Fibroblast of upper back skin (primary cell): ENCODE data around the gene EVPLL.
"Not testable (repeated sequence)": the region's sequence is repeated elsewhere in the genome, so short reads cannot be mapped to it uniquely, and the experiment has no call there.

Experiments used
- DNase-seq: peaks from one replicate; pipeline ENCODE4 v3.0.0-alpha.2; 2013

EVPLL gene

DNA sequence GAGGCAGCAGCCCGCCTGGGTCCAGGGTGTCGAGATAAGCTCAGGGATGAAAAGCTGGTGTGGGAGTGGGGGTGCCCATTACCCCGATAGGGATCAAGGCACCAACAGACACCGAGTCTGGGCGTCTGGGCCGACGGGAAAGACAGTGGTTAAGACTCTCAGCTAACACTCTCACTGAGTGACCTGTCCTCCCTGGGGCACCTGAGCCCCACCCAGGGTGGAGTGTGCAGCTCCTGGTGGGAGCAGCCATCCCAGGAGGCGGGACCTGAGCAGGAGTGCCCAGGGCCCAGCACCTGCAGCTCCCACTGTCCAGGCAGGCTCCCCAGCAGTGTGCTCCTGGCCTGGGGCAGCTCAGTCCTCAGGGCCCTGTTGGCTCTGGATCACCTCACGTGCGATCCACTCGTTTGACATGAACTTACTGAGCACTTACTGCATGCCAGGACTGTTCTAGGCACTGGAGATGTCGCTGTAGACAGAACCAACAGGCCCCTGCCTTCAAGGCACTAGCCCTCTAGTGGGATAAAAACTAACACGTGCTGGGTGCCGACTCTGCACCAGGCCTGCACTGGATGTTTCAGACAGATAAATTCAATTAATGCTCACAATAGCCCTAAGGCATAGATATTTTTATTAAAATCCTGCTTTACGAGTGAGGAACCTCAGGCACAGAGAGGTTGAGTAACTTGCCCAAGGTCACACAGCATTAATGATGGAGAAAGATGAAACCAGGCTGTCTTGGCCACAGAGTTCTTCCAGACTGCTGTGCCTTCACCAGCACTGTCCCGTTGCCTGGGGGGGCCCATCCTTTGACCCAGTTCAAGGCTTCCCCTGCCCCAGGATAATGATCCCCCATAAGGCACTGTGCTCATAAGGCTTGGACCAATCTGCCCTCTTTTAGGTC lies 1.9 kb downstream of the EVPLL start:
- no peak for DNase-seq

DNA sequence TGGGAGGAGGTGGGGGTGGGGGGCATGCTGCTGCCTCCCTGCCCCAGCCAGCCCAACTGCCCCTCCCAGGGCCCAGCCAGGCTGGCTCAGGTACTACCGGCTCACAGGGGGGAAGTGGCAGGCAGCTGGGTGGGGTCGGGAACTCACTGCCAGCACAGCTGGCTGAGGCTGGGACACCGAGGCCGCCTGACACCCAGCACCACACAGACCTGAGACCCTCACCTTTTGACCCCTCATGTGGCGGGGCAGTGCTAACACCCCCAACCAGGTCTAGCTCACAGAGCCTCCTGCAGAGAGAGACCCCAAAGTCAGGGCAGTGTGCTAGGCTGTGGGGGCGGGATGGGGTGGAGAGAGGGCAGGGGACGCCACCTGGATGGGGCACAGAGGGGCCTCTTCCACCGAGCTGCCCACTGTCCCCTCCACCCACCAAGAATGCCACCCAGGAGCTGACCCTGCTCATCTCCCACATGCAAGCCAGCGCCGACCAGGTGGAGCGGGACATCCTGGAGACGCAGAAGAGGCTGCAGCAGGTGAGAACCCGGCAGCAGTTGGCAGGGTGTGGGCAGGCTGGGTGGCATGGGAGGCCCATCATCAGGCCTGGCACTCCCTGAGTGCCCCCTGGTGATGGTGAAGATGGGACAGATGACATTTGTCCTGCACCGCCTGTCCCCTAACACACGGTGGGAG lies 3.0 kb downstream of the EVPLL start:
- DNase-seq: no peak

DNA sequence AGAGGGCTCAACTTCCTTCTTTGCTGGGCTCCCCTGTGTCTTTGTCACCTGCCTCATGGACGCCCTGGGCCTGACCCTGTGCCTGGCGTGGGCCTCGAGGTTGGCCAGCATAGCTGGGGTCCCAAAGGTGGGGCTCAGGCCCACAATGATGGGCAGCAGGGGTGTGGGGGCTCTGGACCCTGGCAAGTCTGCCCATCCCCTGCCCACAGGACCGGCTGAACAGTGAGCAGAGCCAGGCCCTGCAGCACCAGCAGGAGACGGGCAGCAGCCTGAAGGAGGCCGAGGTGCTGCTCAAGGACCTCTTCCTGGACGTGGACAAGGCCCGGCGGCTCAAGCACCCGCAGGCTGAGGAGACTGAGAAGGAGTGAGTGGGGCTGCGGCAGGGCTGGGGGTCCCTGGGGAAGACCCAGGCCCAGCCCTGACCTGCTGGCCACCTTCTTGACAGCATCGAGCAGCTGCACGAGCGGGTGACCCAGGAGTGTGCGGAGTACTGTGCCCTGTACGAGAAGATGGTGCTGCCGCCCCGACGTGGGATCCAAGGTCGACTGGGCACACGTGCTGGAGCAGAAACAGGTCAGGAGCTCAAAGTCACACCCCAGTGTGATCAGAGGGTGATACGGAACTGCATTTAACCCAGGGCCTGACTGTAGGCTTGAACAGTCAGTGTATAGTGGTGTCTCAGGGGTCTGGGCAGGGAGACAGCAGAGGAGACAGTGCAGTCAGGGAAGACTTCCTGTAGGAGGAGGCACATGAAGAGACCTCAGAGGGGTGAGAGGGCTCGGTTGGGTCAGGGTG lies 3.8 kb downstream of the EVPLL start:
- no peak for DNase-seq

DNA sequence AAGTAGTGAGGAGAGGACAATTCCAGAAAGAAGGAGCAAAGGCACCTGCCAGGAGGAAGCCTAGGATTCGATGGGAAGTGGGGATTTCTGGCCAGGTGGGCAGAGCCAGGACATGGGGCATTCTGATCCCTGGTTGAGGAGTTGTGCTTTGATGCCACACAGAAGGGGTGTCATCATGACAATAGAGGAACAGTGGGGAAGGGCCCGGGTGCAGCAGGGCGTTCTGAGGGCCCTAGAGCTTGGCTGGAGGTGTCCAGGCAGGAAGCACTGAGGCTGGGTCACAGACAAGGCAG lies 4.3 kb downstream of the EVPLL start:
- no peak for DNase-seq

DNA sequence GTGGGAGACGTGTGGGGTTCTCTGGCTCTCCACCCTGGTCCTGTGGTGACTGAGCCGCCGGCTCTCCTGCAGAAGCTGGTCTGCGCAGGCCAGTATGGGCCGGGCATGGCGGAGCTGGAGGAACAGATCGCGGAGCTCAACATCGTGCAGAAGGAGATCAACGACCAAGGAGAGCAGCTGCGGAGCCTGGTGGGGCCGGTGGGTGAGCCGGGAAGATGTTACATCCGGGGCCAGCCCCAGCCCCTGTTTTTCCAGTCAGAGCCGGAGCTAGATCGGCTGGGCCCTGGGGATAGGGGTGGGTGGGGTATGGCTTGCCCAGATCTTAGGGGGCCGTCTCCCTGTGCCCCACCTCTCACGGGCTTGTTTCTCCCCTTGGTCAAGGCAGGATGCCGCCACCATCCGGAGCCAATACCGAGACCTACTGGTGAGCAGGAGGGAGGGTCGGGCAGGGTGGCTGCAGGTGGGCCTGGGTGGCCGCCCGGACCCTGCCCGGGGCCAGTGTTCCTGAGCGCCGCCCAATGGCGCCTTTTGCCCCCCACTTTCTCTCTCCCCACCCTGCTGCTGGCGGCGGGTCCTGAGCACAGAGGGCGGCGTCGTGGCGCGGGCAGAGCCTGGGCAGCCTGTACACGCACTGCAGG lies 5.0 kb downstream of the EVPLL start:
- DNase-seq: no peak

DNA sequence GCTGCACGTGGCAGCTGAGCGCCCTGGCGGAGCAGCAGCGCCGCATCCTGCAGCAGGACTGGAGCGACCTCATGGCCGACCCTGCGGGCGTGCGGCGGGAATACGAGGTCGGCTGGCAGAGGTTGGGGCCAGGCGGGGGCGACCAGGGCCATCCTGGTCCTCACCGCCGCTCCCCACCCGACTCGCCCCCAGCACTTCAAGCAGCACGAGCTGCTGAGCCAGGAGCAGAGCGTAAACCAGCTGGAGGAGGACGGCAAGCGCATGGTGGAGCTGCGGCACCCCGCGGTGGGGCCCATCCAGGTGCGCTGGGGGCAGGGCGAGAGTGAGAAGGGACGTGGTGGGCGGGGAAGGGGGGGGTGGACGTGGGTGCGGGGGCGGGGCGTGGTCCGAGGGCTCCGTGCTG lies 5.5 kb downstream of the EVPLL start:
- not testable (repeated sequence) for DNase-seq

DNA sequence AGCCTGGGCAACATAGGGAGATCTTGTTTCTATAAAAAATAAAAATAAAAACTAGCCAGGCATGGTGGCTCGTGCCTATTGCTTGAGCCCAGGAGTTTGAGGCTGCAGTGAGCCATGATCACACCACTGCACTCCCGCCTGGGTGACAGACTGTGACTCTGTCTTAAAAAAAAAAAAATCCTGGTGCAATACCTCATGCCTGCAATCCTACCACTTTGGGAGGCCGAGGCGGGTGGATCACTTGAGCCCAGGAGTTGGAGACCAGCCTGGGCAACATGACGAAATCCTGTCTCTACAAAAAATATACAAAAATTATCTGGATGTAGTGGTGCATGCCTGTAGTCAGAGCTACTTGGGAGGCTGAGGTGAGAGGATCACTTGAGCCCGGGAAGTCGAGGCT lies 6.7 kb downstream of the EVPLL start:
- DNase-seq: not testable (repeated sequence)

DNA sequence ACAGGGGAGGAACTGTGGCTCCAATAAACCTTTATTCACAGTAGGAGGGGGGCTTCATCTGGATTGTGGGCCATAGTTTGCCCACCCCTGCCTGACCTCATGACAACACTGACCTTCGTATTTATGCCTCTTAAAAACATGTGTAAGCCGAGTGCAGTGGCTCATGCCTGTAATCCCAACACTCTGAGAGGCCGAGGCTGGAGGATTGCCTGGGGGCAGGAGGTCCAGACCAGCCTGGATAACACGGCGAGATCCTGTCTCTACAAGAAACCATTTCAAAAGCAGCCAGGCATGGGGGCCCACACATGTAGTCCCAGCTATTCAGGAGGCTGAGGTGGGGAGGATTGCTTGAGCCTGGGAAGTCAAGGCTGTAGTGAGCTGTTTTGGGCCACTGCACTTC lies 10.0 kb downstream of the EVPLL start:
- DNase-seq: not testable (repeated sequence)

DNA sequence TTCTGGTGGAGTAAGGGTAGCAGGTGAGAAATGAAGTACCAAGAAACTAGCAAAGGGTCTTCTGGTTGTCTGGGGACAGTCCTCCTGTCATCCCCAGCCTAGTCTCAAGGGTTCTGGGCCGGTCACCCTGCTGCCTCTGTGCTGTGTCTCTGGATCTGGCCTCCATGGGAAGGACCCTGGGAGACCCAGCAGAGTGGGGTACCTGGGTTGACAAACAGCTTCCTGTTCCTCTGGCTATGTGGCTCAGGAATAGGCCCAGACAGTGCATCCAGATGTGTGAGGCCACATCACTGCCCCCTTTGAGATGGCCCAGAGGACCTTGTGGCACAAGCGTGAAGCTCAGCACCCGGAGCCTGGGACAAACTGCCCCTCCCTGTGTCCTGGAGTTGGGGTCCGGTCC lies 10.7 kb downstream of the EVPLL start:
- DNase-seq: not testable (repeated sequence)

DNA sequence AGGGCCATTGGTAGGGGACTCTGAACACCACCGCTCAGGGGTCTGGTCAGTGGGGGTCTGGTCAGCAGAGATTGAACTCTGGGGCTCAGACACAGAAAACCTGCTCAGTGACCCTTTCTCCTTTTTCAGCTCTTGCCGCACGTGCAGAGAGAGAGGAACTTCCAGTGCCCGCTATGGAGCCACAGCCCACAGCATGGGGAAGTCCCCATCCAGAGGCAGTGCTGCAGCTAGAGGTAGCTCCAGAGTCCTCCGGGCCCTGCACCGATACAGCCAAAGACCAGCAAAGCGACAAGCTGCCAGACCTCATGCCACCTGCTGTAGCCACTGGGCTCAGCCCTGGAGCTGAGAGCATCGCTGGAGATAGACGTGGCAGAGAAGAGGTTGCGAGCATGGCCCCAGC lies 11.2 kb downstream of the EVPLL start:
- DNase-seq: not testable (repeated sequence)

DNA sequence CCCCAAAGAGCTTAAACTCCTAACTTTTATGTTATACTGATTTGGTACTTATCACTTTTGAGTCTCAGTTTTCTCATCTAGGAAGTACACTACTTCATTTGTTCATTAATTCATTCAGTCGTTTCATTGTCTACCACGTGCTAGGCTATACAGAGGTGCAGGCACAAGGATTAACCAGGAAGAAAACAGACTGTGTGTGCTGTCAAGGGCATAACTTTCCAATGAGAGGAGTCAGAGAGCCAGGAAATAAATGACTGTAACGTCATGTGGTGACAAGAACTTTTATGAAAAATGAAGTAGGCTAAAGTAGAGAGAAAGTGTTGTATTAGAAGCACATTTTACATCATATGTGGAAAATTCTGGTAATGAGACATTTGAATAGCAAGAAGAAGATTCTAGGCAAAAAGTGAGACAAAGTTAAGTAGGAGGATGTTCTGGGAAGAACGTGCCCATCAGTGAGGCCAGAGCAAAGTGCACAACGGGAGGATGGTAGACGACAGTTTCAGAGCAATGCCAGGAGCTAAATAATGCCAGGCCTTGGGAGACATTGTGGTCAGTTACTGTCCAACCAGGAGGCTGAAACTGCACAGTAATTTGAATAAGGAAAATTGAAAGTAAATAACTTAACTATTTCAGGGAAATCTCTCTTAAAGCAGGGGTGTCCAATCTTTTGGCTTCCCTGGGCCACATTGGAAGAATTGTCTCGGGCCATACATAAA lies 24.5 kb downstream of the EVPLL start:
- not testable (repeated sequence) for DNase-seq

DNA sequence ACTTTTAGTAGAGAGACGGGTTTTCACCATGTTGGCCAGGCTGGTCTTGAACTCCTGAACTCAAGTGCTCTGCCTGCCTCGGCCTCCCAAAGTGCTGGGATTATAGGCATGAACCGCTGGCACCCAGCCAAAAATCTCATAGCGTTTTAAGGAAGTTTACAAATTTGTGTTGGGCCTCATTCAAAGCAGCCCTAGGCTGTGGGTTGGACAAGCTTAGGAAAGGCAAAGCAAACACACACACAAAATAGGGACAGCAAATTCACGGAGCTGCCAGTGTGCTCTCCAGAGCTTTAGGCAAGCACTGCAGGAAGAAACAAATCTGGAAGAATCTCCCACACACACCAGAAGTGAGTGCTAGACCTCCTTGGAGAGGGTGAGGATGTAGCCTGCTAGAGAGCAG lies 25.6 kb downstream of the EVPLL start:
- not testable (repeated sequence) for DNase-seq

DNA sequence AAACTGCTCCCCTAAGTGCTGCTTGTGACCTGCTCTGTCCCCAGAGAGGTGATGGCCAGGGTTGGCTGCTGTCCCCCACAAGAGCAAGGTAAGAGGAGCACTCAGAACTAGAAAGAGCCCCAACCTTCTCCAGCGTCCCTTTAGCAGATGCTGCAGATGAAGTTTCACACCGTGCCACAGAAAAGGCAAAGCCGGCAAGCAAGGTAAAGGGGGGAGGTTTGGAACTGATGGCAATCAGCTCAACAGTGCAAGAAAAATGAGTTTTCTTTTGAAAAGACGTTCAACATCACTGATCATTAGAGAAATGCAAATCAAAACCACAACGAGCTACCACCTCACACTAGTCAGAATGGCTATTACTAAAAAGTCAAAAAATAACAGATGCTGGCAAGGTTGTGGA lies 26.0 kb downstream of the EVPLL start:
- not testable (repeated sequence) for DNase-seq

DNA sequence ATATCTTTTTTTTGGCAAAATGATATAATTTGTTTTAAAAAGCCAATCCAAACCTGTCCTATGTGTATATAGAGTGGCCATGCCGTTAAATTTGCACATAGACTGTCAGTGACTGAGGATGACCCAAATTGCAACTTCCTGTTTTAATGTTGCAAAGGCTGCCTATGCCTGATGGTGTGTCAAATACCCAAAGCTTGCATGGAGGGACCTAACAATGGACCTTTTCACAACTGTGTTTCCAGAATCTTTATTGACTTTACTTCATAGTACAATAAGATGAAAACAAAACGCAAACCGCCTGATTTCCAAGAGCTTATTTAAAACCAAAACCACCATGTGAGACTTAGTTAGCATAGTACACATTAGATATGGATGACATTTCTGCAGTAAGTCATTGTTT lies 31.3 kb downstream of the EVPLL start:
- not testable (repeated sequence) for DNase-seq

DNA sequence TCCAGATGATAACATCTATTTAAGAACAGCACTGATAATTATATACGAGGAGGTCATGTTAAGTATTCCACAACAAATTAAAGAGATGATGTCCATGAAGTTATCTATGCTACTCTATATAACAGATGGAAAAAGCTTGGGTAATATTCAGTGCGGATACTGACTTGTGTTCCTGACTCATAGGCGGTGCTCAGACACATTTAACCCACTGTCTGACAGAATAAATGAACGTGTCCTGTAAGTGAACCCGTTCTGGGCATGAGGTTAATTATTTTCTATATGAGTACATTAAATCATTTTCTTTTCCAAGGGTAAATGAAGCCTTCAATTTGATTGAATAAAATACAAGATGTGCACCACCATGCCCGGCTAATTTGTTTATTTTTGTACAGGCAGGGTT lies 31.7 kb downstream of the EVPLL start:
- not testable (repeated sequence) for DNase-seq

DNA sequence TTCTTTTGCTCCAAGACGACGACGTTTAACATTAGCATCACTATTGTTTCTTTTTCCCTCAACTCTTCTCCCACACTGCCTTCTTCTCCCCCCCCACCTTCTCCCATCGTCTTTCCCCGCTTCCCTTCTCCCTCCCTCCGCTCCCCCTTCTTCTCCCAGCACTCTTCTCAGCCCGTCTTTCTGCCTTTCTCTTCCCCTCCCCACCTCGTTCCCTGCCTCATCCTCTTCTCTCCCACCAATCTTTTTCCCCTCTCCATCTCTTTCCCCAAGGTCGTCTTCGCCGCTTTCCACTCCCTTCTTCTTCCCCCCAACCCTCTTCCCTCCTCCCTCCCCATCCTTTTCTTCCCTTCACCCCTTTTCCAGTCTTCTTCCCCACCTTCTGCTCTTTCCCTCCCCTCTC lies 33.2 kb downstream of the EVPLL start:
- not testable (repeated sequence) for DNase-seq

DNA sequence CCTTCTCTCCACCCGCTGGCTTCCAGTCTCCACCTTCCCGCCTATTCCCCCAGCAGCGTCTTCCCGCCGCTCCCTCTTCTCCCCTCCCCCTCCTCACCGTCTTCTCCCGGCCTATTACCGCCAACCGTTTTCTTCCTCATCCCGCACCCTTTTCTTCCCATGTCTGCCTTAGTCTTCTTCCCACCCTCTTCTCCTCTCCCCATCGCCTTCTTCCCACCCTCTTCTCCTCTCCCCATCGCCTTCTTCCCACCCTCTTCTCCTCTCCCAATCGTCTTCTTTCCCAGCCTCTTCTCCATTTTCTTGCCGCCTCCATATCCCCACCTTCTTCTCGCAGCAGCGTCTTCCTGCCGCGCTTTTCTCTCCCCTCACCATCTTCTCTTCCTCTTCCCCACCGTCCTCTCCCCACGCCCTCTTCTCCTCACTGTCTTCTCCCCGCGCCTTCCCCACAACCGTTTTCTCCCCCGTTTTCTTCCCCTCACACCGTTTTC lies 33.8 kb downstream of the EVPLL start:
- DNase-seq: peak; percentile 51

DNA sequence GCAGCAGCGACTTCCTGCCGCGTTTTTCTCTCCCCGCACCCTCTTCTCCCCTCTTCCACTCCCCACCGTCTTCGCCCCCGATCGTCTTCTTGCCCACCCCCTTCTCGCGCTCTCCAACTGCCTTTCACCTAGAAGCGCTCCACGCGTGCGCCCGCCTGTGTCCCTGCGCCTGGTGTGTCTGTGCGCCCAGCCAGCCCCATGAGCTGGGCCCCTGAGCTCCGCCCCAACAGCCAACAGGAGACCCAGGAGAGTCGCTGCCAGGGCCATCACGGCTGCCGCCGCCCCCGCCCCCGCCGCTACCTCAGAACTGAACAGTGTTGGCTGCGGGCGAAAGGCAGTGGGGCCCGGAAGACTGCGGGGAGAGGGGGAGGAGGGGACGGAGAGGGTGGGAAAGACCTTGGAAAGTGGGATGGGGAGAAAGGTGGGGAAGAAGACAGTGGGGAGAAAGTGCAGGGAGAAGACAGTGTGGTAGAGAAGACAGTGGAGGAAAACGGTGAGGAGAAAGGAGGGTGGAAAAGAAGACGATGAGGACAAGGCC lies 34.5 kb downstream of the EVPLL start:
- not testable (repeated sequence) for DNase-seq

DNA sequence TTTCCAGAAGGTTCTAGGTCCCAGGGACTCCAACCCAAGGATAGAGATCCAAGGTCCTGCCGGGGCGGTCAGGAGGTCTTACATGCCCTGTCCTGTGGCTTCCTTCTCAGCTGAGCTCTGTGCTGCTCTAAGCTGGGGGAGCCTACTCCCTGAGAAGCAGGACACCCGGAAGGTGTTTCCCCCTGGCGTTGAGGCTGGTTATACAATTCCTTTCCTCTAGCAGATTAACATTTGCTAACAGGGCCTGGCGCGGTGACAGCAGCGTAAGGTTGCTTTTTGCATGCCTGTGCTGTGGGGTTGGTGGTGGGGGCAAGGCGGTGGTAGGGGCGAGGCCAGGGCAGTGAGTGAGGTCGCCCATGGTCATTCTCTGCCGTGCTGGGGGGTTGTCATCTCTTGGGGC lies 43.9 kb downstream of the EVPLL start:
- not testable (repeated sequence) for DNase-seq

DNA sequence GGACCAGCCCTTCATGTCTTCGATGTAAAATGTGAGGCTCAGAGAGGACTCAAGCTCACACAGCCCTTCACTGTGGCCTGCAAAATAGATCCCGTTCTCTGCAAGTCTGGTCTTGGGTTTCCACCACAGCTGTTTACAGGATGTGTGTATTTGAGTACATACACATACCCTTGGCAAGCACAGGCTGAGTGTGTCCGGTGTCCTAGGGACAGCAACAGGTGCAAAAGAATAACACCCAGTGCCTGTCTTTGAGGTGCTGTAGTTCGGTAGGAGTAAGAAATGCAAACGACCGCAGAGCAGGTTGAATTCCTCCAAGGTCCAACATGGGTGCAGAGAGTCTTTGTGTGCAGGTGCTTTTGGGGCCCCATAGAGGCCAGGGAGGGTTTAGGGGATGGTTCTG lies 44.9 kb downstream of the EVPLL start:
- not testable (repeated sequence) for DNase-seq

DNA sequence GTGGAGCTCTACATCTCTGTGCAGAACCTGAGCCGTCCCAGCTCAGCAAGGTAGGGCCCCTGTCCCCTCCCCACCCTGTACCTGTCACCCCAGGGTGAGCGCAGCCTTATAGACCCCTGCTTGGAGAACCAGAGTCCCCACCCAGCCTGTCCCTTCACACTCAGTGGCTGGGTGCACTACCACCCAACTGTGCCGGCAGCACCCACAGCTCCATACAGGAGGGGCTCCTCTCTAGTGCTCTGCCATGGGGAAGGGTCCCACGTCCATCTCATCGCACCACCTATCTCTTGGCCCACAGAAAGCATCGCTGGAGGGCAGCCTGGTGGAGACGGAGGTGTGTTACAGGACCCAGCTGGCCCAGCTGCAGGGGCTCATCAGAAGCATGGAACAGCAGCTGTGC lies 45.4 kb downstream of the EVPLL start:
- DNase-seq: not testable (repeated sequence)

DNA sequence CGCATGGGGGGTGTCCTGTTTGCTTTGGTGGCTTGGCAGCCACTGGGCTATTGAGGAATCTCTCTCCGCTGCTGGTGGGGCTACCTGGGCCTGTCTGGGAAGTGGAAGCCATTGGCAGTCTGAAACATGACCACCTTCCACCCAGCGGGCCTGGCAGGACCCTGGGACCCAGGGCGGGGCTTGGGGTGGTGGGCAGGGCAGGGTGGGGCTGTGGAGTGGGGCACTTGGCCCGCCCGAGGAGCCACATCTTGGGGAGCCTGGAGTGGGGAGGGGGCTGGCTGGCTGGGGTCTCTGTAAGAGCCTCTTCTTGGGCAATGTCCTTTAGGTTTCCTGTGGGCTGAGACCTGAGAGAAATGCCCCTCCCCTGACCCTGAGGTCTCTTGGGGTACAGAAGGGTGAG lies 48.0 kb downstream of the EVPLL start:
- DNase-seq: not testable (repeated sequence)
